Neural crest cell (in vitro differentiated cells): Measurements from ENCODE around the gene AAGAB. TPM values are rescaled to one million over a fixed set of nuclear protein-coding genes. Genes with fewer than 3 reads are reported as not detected.

Source experiments
- DNase-seq: peaks from one replicate; pipeline ENCODE4 v3.0.0; 2021; ENCODE audit warnings: low read depth, mixed read lengths, low spot score
- H3K27ac Mint-ChIP-seq: one replicate; pipeline ENCODE4 v1.8.0; 2021; ENCODE audit warnings: mild to moderate bottlenecking, mixed read lengths; ENCODE audit not compliant: unreplicated experiment
- H3K27me3 Mint-ChIP-seq: 2 replicates; pipeline ENCODE4 v1.8.0; 2021; ENCODE audit warnings: low read depth, mild to moderate bottlenecking, mixed read lengths
- H3K36me3 Mint-ChIP-seq: 2 replicates; pipeline ENCODE4 v1.8.0; 2021; ENCODE audit warnings: low read depth, mild to moderate bottlenecking, mixed read lengths
- H3K4me1 Mint-ChIP-seq: 2 replicates; pipeline ENCODE4 v1.8.0; 2021; ENCODE audit warnings: mixed read lengths
- H3K4me3 Mint-ChIP-seq: one replicate; pipeline ENCODE4 v1.8.0; 2021; ENCODE audit warnings: mild to moderate bottlenecking, mixed read lengths
- H3K9me3 Mint-ChIP-seq: 2 replicates; pipeline ENCODE4 v1.8.0; 2021; ENCODE audit warnings: mixed read lengths
- total RNA-seq: library from RNA; stranded (reverse); gene quantifications from 2 replicates; pipeline ENCODE4 v1.2.1, GENCODE V29; 2021
- TF ChIP-seq, protein P1 (sequence below): fragments of 200-600 bp; sonication (generic); conservative IDR thresholded peaks from 2 replicates; pipeline ENCODE4 v1.5.0; 2021; ENCODE audit warnings: antibody characterized with exemption, mild to moderate bottlenecking

The AAGAB gene
- total RNA-seq, 1 donor from 2014 or later = 54.9 TPM

DNA sequence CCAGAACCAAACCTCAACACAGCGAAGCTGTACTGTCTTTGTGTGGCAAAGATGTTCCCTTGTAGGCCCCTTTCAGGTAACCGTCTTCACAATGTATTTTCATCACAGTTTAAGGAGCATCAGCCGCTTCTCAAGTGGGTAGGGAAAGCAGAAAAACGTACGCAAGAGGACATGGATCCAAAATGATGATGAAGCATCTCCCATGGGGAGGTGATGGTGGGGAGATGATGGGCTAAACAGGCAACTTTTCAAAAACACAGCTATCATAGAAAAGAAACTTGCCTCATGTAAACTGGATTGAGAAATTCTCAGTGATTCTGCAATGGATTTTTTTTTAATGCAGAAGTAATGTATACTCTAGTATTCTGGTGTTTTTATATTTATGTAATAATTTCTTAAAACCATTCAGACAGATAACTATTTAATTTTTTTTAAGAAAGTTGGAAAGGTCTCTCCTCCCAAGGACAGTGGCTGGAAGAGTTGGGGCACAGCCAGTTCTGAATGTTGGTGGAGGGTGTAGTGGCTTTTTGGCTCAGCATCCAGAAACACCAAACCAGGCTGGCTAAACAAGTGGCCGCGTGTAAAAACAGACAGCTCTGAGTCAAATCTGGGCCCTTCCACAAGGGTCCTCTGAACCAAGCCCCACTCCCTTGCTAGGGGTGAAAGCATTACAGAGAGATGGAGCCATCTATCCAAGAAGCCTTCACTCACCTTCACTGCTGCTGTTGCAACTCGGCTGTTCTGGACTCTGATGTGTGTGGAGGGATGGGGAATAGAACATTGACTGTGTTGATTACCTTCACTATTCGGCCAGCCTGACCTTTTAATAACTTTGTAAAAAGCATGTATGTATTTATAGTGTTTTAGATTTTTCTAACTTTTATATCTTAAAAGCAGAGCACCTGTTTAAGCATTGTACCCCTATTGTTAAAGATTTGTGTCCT is 60.0 kb downstream of the AAGAB start:
- TF ChIP-seq, protein P1, sequence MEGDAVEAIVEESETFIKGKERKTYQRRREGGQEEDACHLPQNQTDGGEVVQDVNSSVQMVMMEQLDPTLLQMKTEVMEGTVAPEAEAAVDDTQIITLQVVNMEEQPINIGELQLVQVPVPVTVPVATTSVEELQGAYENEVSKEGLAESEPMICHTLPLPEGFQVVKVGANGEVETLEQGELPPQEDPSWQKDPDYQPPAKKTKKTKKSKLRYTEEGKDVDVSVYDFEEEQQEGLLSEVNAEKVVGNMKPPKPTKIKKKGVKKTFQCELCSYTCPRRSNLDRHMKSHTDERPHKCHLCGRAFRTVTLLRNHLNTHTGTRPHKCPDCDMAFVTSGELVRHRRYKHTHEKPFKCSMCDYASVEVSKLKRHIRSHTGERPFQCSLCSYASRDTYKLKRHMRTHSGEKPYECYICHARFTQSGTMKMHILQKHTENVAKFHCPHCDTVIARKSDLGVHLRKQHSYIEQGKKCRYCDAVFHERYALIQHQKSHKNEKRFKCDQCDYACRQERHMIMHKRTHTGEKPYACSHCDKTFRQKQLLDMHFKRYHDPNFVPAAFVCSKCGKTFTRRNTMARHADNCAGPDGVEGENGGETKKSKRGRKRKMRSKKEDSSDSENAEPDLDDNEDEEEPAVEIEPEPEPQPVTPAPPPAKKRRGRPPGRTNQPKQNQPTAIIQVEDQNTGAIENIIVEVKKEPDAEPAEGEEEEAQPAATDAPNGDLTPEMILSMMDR = no peak
- Mint-ChIP-seq H3K27me3 (no peaks in the 10 kb centered on the region), H3K27ac (no peak overlapping the region), H3K4me3 (no peak overlapping the region), H3K4me1 (no peaks in the 10 kb centered on the region), H3K9me3 (peaks cover 2% of the 10 kb centered on the region), H3K36me3 (peaks cover 23% of the 10 kb centered on the region)
- no peak for DNase-seq

DNA sequence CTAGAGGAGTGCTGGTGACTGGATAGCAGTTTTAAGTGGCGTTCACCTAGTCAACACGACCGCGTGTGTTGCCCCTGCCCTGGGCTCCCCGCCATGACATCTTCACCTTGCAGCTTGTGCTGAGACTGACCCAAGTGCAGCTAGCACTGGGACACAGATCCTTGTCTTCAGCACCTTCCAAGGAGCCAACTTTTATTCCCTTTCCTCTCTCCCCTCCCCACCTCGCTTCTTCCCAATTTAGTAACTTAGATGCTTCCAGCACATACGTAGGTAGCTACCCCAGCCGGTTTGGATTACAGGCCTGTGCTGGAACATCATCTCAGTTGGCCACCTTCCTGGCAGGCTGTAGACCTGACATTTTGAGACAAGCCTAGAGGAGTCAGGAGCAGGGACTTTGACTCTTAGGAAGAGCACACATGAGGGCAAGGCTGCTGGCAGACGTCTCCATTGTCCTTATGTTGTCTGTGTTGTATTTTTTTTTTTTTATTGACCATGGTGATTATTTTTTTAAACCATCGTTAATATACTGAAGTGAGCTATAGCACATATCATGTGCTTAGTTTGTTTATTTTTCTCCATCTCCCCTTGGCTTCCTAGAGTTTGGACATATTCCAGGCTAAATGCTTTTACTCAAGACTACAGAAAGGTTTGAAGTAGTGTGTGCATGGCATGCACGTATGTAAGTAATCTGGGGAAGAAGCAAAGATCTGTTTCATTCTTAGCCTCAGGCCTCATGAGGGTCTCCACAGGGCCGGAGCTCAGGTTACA is 61.1 kb downstream of the AAGAB start:
- Mint-ChIP-seq H3K27ac (no peak overlapping the region), H3K36me3 (peaks cover 24% of the 10 kb centered on the region), H3K4me3 (no peak overlapping the region), H3K27me3 (no peaks in the 10 kb centered on the region), H3K9me3 (peaks cover 2% of the 10 kb centered on the region), H3K4me1 (no peaks in the 10 kb centered on the region)
- TF ChIP-seq, protein P1 = no peak
- no peak for DNase-seq

DNA sequence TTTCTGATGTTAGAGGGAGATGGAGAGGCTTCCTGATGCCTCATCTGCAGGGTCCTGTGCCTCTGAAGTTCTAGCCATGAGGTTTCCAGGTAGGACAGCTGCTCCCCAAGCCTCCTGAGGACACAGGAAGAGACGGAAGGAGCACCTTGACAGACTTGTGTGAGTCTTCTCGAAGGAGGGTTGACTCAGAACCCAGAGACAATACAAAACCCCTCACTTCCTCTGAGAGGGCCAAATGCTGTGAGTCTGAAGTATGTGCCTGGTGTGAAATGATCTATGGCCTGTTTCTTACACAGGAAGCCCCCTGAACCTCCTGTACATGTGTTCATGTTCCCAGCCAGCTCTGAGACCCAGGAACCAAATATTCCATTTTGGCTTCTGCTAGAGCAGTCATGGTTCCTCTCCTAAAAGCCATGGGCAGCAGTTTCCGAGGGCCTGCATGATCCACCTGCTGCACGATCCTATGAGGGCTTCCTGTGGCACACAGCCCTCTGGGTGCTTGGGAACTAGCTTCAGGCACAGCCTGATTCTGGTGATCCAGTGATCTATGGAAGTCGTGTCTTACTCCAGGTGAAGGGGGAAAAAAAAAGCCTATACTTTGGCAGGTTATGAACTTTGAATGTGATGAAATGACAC is 62.2 kb downstream of the AAGAB start:
- Mint-ChIP-seq H3K4me3 (no peak overlapping the region), H3K9me3 (peaks cover 2% of the 10 kb centered on the region), H3K36me3 (peaks cover 21% of the 10 kb centered on the region), H3K4me1 (no peaks in the 10 kb centered on the region), H3K27ac (no peak overlapping the region), H3K27me3 (no peaks in the 10 kb centered on the region)
- TF ChIP-seq, protein P1 = no peak
- DNase-seq = no peak

GRCh38 chr15:67190813-67191212 is 63.6 kb downstream of the AAGAB start:
- no peak for DNase-seq
- H3K9me3 Mint-ChIP-seq = no peaks in the 10 kb centered on the region
- H3K4me3 Mint-ChIP-seq = no peak overlapping the region
- H3K27me3 Mint-ChIP-seq = no peaks in the 10 kb centered on the region
- TF ChIP-seq, protein P1 = no peak
- no peaks in the 10 kb centered on the region for H3K4me1 Mint-ChIP-seq
- peaks cover 17% of the 10 kb centered on the region for H3K36me3 Mint-ChIP-seq
- no peak overlapping the region for H3K27ac Mint-ChIP-seq

DNA sequence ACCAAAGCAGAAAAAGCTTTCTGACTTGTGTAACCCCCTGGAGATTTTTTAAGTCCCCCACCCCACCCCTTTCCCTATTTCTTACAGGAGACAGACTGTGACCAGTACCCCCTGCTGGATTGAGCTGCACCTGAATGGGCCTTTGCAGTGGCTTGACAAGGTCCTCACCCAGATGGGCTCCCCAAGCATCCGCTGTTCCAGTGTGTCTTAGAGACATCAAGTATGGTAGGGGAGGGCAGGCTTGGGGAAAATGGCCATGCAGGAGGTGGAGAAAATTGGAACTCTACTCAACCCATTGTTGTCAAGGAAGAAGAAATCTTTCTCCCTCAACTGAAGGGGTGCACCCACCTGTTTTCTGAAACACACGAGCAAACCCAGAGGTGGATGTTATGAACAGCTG is 64.1 kb downstream of the AAGAB start:
- H3K4me1 Mint-ChIP-seq = no peaks in the 10 kb centered on the region
- H3K9me3 Mint-ChIP-seq = no peaks in the 10 kb centered on the region
- no peak for DNase-seq
- H3K27me3 Mint-ChIP-seq = no peaks in the 10 kb centered on the region
- TF ChIP-seq, protein P1 = no peak
- H3K27ac Mint-ChIP-seq = no peak overlapping the region
- H3K4me3 Mint-ChIP-seq = no peak overlapping the region
- peaks cover 14% of the 10 kb centered on the region for H3K36me3 Mint-ChIP-seq
